ENCODE data around the gene INPP5D. TPM values are rescaled to one million over a fixed set of nuclear protein-coding genes. Genes with fewer than 3 reads are reported as not detected.

INPP5D gene
- total RNA-seq, 1 experiment from 2014 or later: 12.7 TPM

DNA sequence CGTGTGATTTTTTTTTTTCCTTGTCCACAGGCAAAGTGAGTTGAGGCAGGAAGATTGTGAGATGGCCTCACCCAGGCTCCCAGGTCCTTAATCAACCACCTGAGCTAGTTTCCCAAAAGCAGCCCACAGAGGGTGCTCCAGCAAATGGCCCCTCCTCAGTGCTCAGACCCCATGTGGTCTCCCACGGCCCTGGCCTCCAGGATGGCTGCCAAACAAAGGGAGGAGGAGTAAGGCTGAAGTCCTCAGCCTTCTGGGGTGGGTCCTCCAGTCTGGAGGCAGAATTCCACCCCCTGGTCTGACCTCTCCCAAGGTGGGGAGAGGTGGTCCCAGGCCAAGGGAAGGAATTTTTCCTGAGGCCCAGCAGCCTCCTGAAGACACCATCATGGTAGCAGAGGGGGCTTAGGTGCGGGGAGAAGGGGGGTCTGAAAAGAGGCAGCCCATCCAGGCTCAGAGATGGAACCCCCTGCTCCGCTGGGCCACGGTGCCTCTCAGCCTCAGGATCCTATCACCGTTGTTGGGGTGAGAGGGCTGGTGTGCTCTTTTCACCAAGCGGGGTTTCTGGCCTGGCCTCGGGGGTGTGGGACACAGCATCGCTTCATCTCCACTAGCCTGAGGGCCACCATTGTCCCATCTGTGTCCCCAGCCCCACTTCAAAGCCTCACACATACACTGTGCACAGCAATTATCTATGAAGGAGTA lies 49.4 kb upstream of the INPP5D start:
- no peaks in the 10 kb centered on the region for H3K36me3 Mint-ChIP-seq (ENCODE audit: insufficient read depth in 1 of 3, low read depth in 3 of 3)
- no peaks in the 10 kb centered on the region for H3K27me3 ChIP-seq (ENCODE audit: insufficient read depth, low read length)
- no peak overlapping the region for H3K4me2 ChIP-seq (ENCODE audit: insufficient read depth, insufficient read length, low read length)
- no peak for DNase-seq
- H3K27ac Mint-ChIP-seq: no peak overlapping the region; a peak in 1 of 7 replicates
- H3T11ph ChIP-seq (ENCODE audit: low read length): no peak overlapping the region
- no peaks in the 10 kb centered on the region for H3K4me1 ChIP-seq (ENCODE audit: insufficient read depth, low read length)
- H3K4me1 Mint-ChIP-seq: no peaks in the 10 kb centered on the region
- WGBS (ENCODE audit: extremely low coverage, insufficient read length, low lambda C conversion rate): no CpG with 5 or more reads among the region's 9 CpGs
- H2BK12ac ChIP-seq (ENCODE audit: insufficient read length, low read depth, low read length): no peak overlapping the region
- TF ChIP-seq, protein P1, sequence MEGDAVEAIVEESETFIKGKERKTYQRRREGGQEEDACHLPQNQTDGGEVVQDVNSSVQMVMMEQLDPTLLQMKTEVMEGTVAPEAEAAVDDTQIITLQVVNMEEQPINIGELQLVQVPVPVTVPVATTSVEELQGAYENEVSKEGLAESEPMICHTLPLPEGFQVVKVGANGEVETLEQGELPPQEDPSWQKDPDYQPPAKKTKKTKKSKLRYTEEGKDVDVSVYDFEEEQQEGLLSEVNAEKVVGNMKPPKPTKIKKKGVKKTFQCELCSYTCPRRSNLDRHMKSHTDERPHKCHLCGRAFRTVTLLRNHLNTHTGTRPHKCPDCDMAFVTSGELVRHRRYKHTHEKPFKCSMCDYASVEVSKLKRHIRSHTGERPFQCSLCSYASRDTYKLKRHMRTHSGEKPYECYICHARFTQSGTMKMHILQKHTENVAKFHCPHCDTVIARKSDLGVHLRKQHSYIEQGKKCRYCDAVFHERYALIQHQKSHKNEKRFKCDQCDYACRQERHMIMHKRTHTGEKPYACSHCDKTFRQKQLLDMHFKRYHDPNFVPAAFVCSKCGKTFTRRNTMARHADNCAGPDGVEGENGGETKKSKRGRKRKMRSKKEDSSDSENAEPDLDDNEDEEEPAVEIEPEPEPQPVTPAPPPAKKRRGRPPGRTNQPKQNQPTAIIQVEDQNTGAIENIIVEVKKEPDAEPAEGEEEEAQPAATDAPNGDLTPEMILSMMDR (conservative IDR thresholded peaks at IDR 0.05): no peak
- no peak overlapping the region for H3K4me3 Mint-ChIP-seq
- peaks cover 3% of the 10 kb centered on the region for H3K27me3 Mint-ChIP-seq (ENCODE audit: low read depth)
- H3K9me3 ChIP-seq (ENCODE audit: control insufficient read depth, low read depth, low read length): no peaks in the 10 kb centered on the region
- H4K8ac ChIP-seq (replicated peaks; ENCODE audit: insufficient read length, low read depth, low read length): no peak overlapping the region
- H3K79me2 ChIP-seq (ENCODE audit: insufficient read depth, low read length): no peaks in the 10 kb centered on the region
- H2BK5ac ChIP-seq (ENCODE audit: insufficient read length, low read length): no peak overlapping the region
- H4K20me1 ChIP-seq (ENCODE audit: control insufficient read depth, insufficient read depth, insufficient read length): no peaks in the 10 kb centered on the region
- H2AK5ac ChIP-seq (ENCODE audit: insufficient read length, low read length): no peak overlapping the region
- no peak overlapping the region for H3K56ac ChIP-seq (ENCODE audit: insufficient read length, low read depth, low read length)
- no peaks in the 10 kb centered on the region for H3K79me1 ChIP-seq (ENCODE audit: insufficient read depth, low read depth, low read length, poor library complexity, severe bottlenecking)
- no peak overlapping the region for H2BK15ac ChIP-seq (ENCODE audit: low read depth, low read length)
- H3K23ac ChIP-seq (ENCODE audit: insufficient read length, low read depth, low read length): no peak overlapping the region
- H4K91ac ChIP-seq (ENCODE audit: insufficient read length, low read depth, low read length): no peak overlapping the region
- no peak overlapping the region for H2BK20ac ChIP-seq (ENCODE audit: low read depth, low read length, poor library complexity, severe bottlenecking)
- peaks cover 0 to 5% of the 10 kb centered on the region in 2 experiments; a peak in 2 of 5 replicates for H3K9me3 Mint-ChIP-seq
- H2BK120ac ChIP-seq (ENCODE audit: low read depth, low read length, poor library complexity, severe bottlenecking): no peak overlapping the region
- no peak overlapping the region for H3K4ac ChIP-seq (ENCODE audit: low read depth, low read length)
- H3K14ac ChIP-seq (ENCODE audit: insufficient read depth, low read length): no peak overlapping the region
- no peaks in the 10 kb centered on the region for H3K23me2 ChIP-seq (ENCODE audit: insufficient read length, low read depth, low read length, poor library complexity, severe bottlenecking)
- no peak overlapping the region for H3K9ac ChIP-seq (ENCODE audit: extremely low read depth, insufficient read length, low read length)
- H2AFZ ChIP-seq (ENCODE audit: low read length): no peak overlapping the region
- no peak overlapping the region for H3K18ac ChIP-seq (ENCODE audit: insufficient read length, low read depth, low read length)
- H4K5ac ChIP-seq (ENCODE audit: insufficient read length, low read depth, low read length): no peak overlapping the region
- no peak overlapping the region for H3K27ac ChIP-seq (ENCODE audit: insufficient read length, low read depth, low read length)
